Measurements from ENCODE around the gene GORASP1. TPM values are rescaled to one million over a fixed set of nuclear protein-coding genes. Genes with fewer than 3 reads are reported as not detected.
A peak's percentile ranks its signal among the peaks of the same experiment; 100 is the strongest.

Gene GORASP1
- polyA plus RNA-seq, 2 donors = 30.9 to 32.0 TPM

- Histone ChIP-seq H3K36me3 (ENCODE audit: control insufficient read depth in 2 of 2, insufficient read depth in 2 of 2, low read length in 1 of 2) (peaks cover 0 to 10% of the 10 kb centered on the region in 2 donors), H3K4me1 (ENCODE audit: control insufficient read depth in 2 of 2, insufficient read depth in 2 of 2, low read length in 1 of 2) (peaks cover 0 to 14% of the 10 kb centered on the region in 2 donors), H3K27ac (ENCODE audit: low read depth in 2 of 2, low read length in 1 of 2) (no peak overlapping the region), H3K9me3 (ENCODE audit: control insufficient read depth in 2 of 2, insufficient read depth in 1 of 2, low read depth in 1 of 2, low read length in 1 of 2) (no peaks in the 10 kb centered on the region), H3K4me3 (ENCODE audit: low read depth in 1 of 2, low read length in 2 of 2) (no peak overlapping the region), H3K27me3 (ENCODE audit: control insufficient read depth in 1 of 2, insufficient read depth in 2 of 2, low read length in 2 of 2) (no peaks in the 10 kb centered on the region)
- 78 to 81% methylated on average over 6 to 7 of the region's 7 CpGs for WGBS, 2 donors
These were observed 26.9 kb upstream of the GORASP1 start for GRCh38 chr3:39134305-39134704.

DNA sequence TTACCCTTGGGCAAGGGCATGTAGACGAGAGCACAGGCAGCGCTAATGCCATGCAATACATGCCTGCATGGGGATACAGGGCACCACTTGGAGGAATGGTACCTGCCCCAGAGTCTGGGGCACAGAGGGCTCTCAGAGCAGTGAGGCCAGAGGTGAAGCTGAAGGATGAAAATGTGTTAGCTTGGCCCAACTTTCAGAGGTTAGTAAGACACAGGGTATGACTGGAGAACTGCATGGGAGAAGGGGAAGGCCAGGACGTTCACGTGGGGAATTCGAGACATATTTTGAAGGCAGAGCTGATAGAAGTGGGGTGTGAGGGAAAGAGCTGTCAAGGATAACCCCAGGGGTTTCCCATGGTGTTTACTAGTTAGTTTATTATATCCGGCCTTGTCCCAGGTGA lies 26.4 kb upstream of the GORASP1 start:
- 74 to 75% methylated on average over 6 of the region's 6 CpGs for WGBS, 2 donors
- Histone ChIP-seq H3K27me3 (ENCODE audit: control insufficient read depth in 1 of 2, insufficient read depth in 2 of 2, low read length in 2 of 2) (no peaks in the 10 kb centered on the region), H3K36me3 (ENCODE audit: control insufficient read depth in 2 of 2, insufficient read depth in 2 of 2, low read length in 1 of 2) (peaks cover 0 to 13% of the 10 kb centered on the region in 2 donors), H3K4me1 (ENCODE audit: control insufficient read depth in 2 of 2, insufficient read depth in 2 of 2, low read length in 1 of 2) (peaks cover 0 to 14% of the 10 kb centered on the region in 2 donors), H3K9me3 (ENCODE audit: control insufficient read depth in 2 of 2, insufficient read depth in 1 of 2, low read depth in 1 of 2, low read length in 1 of 2) (no peaks in the 10 kb centered on the region), H3K4me3 (ENCODE audit: low read depth in 1 of 2, low read length in 2 of 2) (no peak overlapping the region), H3K27ac (ENCODE audit: low read depth in 2 of 2, low read length in 1 of 2) (no peak overlapping the region)

DNA sequence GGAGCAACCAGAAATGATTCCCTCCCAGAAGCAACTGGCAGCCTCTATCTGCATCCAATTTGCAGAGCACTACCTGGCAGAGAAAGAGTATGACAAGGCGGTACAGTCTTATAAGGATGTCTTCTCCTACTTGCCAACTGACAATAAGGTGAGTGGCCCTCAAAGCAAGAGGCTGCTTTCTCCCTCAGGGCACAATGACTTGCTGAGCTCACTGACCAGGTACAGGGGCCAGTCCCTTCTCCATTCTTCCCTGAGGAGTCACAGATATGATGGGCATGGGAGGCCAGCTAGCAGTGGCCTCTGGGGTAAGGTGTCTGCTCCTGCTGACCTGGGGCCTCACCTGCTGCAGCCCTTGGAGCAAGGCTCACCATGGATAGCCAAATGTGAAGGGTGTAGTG lies 25.7 kb upstream of the GORASP1 start:
- no peaks in the 10 kb centered on the region for H3K27me3 ChIP-seq (ENCODE audit: control insufficient read depth in 1 of 2, insufficient read depth in 2 of 2, low read length in 2 of 2)
- peaks cover 0 to 14% of the 10 kb centered on the region in 2 donors for H3K4me1 ChIP-seq (ENCODE audit: control insufficient read depth in 2 of 2, insufficient read depth in 2 of 2, low read length in 1 of 2)
- no peaks in the 10 kb centered on the region for H3K9me3 ChIP-seq (ENCODE audit: control insufficient read depth in 2 of 2, insufficient read depth in 1 of 2, low read depth in 1 of 2, low read length in 1 of 2)
- WGBS, 2 donors = 77 to 88% methylated on average over 1 of the region's 1 CpG
- H3K27ac ChIP-seq (ENCODE audit: low read depth in 2 of 2, low read length in 1 of 2) = peak overlapping the region; percentile 12 to 26
- peaks cover 0 to 11% of the 10 kb centered on the region in 2 donors for H3K36me3 ChIP-seq (ENCODE audit: control insufficient read depth in 2 of 2, insufficient read depth in 2 of 2, low read length in 1 of 2)
- no peak overlapping the region for H3K4me3 ChIP-seq (ENCODE audit: low read depth in 1 of 2, low read length in 2 of 2)

- peak overlapping the region; percentile 12 to 26 for H3K27ac ChIP-seq (ENCODE audit: low read depth in 2 of 2, low read length in 1 of 2)
- H3K4me3 ChIP-seq (ENCODE audit: low read depth in 1 of 2, low read length in 2 of 2) = no peak overlapping the region
- WGBS, 2 donors = 68 to 72% methylated on average over 11 of the region's 11 CpGs
- H3K9me3 ChIP-seq (ENCODE audit: control insufficient read depth in 2 of 2, insufficient read depth in 1 of 2, low read depth in 1 of 2, low read length in 1 of 2) = no peaks in the 10 kb centered on the region
- peaks cover 0 to 6% of the 10 kb centered on the region in 2 donors for H3K36me3 ChIP-seq (ENCODE audit: control insufficient read depth in 2 of 2, insufficient read depth in 2 of 2, low read length in 1 of 2)
- H3K4me1 ChIP-seq (ENCODE audit: control insufficient read depth in 2 of 2, insufficient read depth in 2 of 2, low read length in 1 of 2) = peaks cover 0 to 14% of the 10 kb centered on the region in 2 donors
- H3K27me3 ChIP-seq (ENCODE audit: control insufficient read depth in 1 of 2, insufficient read depth in 2 of 2, low read length in 2 of 2) = no peaks in the 10 kb centered on the region
These were observed 25.0 kb upstream of the GORASP1 start for GRCh38 chr3:39132096-39133092.

- Histone ChIP-seq H3K4me1 (ENCODE audit: control insufficient read depth in 2 of 2, insufficient read depth in 2 of 2, low read length in 1 of 2) (peaks cover 0 to 18% of the 10 kb centered on the region in 2 donors), H3K27me3 (ENCODE audit: control insufficient read depth in 1 of 2, insufficient read depth in 2 of 2, low read length in 2 of 2) (no peaks in the 10 kb centered on the region), H3K4me3 (ENCODE audit: low read depth in 1 of 2, low read length in 2 of 2) (no peak overlapping the region), H3K9me3 (ENCODE audit: control insufficient read depth in 2 of 2, insufficient read depth in 1 of 2, low read depth in 1 of 2, low read length in 1 of 2) (no peaks in the 10 kb centered on the region), H3K36me3 (ENCODE audit: control insufficient read depth in 2 of 2, insufficient read depth in 2 of 2, low read length in 1 of 2) (peaks cover 0 to 3% of the 10 kb centered on the region in 2 donors), H3K27ac (ENCODE audit: low read depth in 2 of 2, low read length in 1 of 2) (no peak overlapping the region)
- 71 to 74% methylated on average over 3 of the region's 3 CpGs for WGBS, 2 donors
These were observed 23.4 kb upstream of the GORASP1 start for GRCh38 chr3:39130693-39131265.

- H3K27me3 ChIP-seq (ENCODE audit: control insufficient read depth in 1 of 2, insufficient read depth in 2 of 2, low read length in 2 of 2) = no peaks in the 10 kb centered on the region
- H3K4me1 ChIP-seq (ENCODE audit: control insufficient read depth in 2 of 2, insufficient read depth in 2 of 2, low read length in 1 of 2) = peaks cover 0 to 20% of the 10 kb centered on the region in 2 donors
- no peaks in the 10 kb centered on the region for H3K9me3 ChIP-seq (ENCODE audit: control insufficient read depth in 2 of 2, insufficient read depth in 1 of 2, low read depth in 1 of 2, low read length in 1 of 2)
- no peak overlapping the region for H3K27ac ChIP-seq (ENCODE audit: low read depth in 2 of 2, low read length in 1 of 2)
- WGBS, 2 donors = 92 to 97% methylated on average over 6 of the region's 6 CpGs
- peaks cover 0 to 3% of the 10 kb centered on the region in 2 donors for H3K36me3 ChIP-seq (ENCODE audit: control insufficient read depth in 2 of 2, insufficient read depth in 2 of 2, low read length in 1 of 2)
- H3K4me3 ChIP-seq (ENCODE audit: low read depth in 1 of 2, low read length in 2 of 2) = no peak overlapping the region
These were observed 22.6 kb upstream of the GORASP1 start for GRCh38 chr3:39130026-39130425.

- WGBS, 2 donors = 98 to 99% methylated on average over 7 of the region's 7 CpGs
- Histone ChIP-seq H3K36me3 (ENCODE audit: control insufficient read depth in 2 of 2, insufficient read depth in 2 of 2, low read length in 1 of 2) (peaks cover 0 to 3% of the 10 kb centered on the region in 2 donors), H3K27me3 (ENCODE audit: control insufficient read depth in 1 of 2, insufficient read depth in 2 of 2, low read length in 2 of 2) (no peaks in the 10 kb centered on the region), H3K4me1 (ENCODE audit: control insufficient read depth in 2 of 2, insufficient read depth in 2 of 2, low read length in 1 of 2) (peaks cover 0 to 20% of the 10 kb centered on the region in 2 donors), H3K9me3 (ENCODE audit: control insufficient read depth in 2 of 2, insufficient read depth in 1 of 2, low read depth in 1 of 2, low read length in 1 of 2) (no peaks in the 10 kb centered on the region), H3K4me3 (ENCODE audit: low read depth in 1 of 2, low read length in 2 of 2) (no peak overlapping the region), H3K27ac (ENCODE audit: low read depth in 2 of 2, low read length in 1 of 2) (no peak overlapping the region)
These were observed 21.5 kb upstream of the GORASP1 start for GRCh38 chr3:39128951-39129350.

DNA sequence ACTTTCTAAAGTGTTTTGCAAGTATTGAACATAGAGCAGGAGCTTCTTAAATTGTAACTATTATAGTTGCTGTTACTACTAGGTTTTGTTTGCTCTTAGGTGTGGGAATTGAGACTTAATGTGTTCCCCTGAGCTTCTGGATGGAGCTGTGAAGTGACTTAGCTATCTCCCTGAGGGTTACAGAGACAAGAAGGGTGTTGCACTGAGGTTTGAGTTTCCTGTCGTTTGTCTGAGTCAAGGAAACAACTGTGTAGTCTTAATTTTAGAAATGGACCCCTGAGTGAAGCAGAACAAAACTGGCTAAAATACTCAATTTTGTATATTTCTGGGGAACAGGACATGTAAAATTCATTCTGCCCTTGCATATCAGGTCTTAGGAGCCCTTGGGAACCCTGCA lies 20.5 kb upstream of the GORASP1 start:
- Histone ChIP-seq H3K36me3 (ENCODE audit: control insufficient read depth in 2 of 2, insufficient read depth in 2 of 2, low read length in 1 of 2) (peaks cover 0 to 3% of the 10 kb centered on the region in 2 donors), H3K4me3 (ENCODE audit: low read depth in 1 of 2, low read length in 2 of 2) (no peak overlapping the region), H3K27ac (ENCODE audit: low read depth in 2 of 2, low read length in 1 of 2) (no peak overlapping the region), H3K4me1 (ENCODE audit: control insufficient read depth in 2 of 2, insufficient read depth in 2 of 2, low read length in 1 of 2) (peaks cover 0 to 15% of the 10 kb centered on the region in 2 donors), H3K9me3 (ENCODE audit: control insufficient read depth in 2 of 2, insufficient read depth in 1 of 2, low read depth in 1 of 2, low read length in 1 of 2) (no peaks in the 10 kb centered on the region), H3K27me3 (ENCODE audit: control insufficient read depth in 1 of 2, insufficient read depth in 2 of 2, low read length in 2 of 2) (no peaks in the 10 kb centered on the region)
- WGBS, 2 donors = 43 to 65% methylated on average over 1 of the region's 1 CpG

- Histone ChIP-seq H3K36me3 (ENCODE audit: control insufficient read depth in 2 of 2, insufficient read depth in 2 of 2, low read length in 1 of 2) (peaks cover 0 to 3% of the 10 kb centered on the region in 2 donors), H3K4me1 (ENCODE audit: control insufficient read depth in 2 of 2, insufficient read depth in 2 of 2, low read length in 1 of 2) (peaks cover 0 to 11% of the 10 kb centered on the region in 2 donors), H3K4me3 (ENCODE audit: low read depth in 1 of 2, low read length in 2 of 2) (no peak overlapping the region), H3K27me3 (ENCODE audit: control insufficient read depth in 1 of 2, insufficient read depth in 2 of 2, low read length in 2 of 2) (no peaks in the 10 kb centered on the region), H3K9me3 (ENCODE audit: control insufficient read depth in 2 of 2, insufficient read depth in 1 of 2, low read depth in 1 of 2, low read length in 1 of 2) (no peaks in the 10 kb centered on the region), H3K27ac (ENCODE audit: low read depth in 2 of 2, low read length in 1 of 2) (no peak overlapping the region)
- WGBS, 2 donors = 88% methylated on average over 7 of the region's 7 CpGs
These were observed 20.0 kb upstream of the GORASP1 start for GRCh38 chr3:39127269-39127907.
